Endothelial cell of umbilical vein (primary cell): ENCODE data around the gene PRR36. TPM values are rescaled to one million over a fixed set of nuclear protein-coding genes. Genes with fewer than 3 reads are reported as not detected.

Source experiments
- BruUV-seq: library from RNA; stranded (reverse); fragments of 400-500 nt; replicated peaks from 2 replicates; lab custom pipeline; 2021; lab: Mats Ljungman, UMichigan
- CTCF ChIA-PET: fragments of 300-600, 350-600 bp; sonication (Branson Sonifier 250); formaldehyde crosslinking; loops from one replicate; lab custom pipeline; 2021; ENCODE audit warnings: antibody characterized with exemption, inconsistent platforms; lab: Charles Lee
- POLR2A ChIA-PET: fragments of 300-600, 350-600 bp; sonication (Branson Sonifier 250); formaldehyde crosslinking; loops from one replicate; lab custom pipeline; 2021; ENCODE audit warnings: antibody characterized with exemption, inconsistent platforms; lab: Charles Lee
- DNase-seq: peaks from one replicate; pipeline ENCODE4 v3.0.0-alpha.2; 2011; ENCODE audit warnings: low read depth, low spot score
- FAIRE-seq: peaks from 2 replicates; lab custom pipeline; 2011; peaks lifted over from hg19 to GRCh38; lab: Jason Lieb, UNC
- H2AFZ ChIP-seq: 2 replicates; pipeline ENCODE4 v1.6.0; 2012; ENCODE audit warnings: low read depth, low read length, control low read depth, inconsistent platforms
- H3K27ac ChIP-seq: 2 replicates; pipeline ENCODE4 v1.5.1; 2011; ENCODE audit warnings: low read depth, mild to moderate bottlenecking, control low read depth, low read length, moderate library complexity; ENCODE audit not compliant: insufficient read depth
- H3K27me3 ChIP-seq, 2 experiments: 2 replicates each; pipeline versions ENCODE4 v1.6.0 to v1.6.1; 2011; ENCODE audit warnings: low read length in 2 of 2, mixed read lengths in 1 of 2; ENCODE audit not compliant: control insufficient read depth in 2 of 2, insufficient read depth in 2 of 2
- H3K36me3 ChIP-seq, 2 experiments: 2 replicates in 1 of 2; 3 replicates in 1 of 2; pipeline ENCODE4 v1.5.1; 2011; ENCODE audit warnings: low read length in 2 of 2, mild to moderate bottlenecking in 1 of 2, moderate library complexity in 1 of 2; ENCODE audit not compliant: control insufficient read depth in 2 of 2, insufficient read depth in 2 of 2; ENCODE audit errors: extremely low read depth in 1 of 2
- H3K4me1 ChIP-seq: 3 replicates; pipeline ENCODE4 v1.5.1; 2011; ENCODE audit warnings: mild to moderate bottlenecking, low read length; ENCODE audit not compliant: control insufficient read depth, insufficient read depth; ENCODE audit errors: extremely low read depth
- H3K4me2 ChIP-seq: 2 replicates; pipeline ENCODE4 v1.6.1; 2011; ENCODE audit warnings: low read length, control low read depth, mixed read lengths; ENCODE audit not compliant: insufficient read depth
- H3K4me3 ChIP-seq, 3 experiments: fragments of 200-600 bp in 1 of 3; sonication (generic), shearing (Covaris generic) in 1 of 3; replicated peaks in 1 of 3; 2 replicates each; pipeline ENCODE4 v1.5.1; 2011 to 2016; ENCODE audit warnings: control low read depth in 3 of 3, low read length in 3 of 3, mild to moderate bottlenecking in 2 of 3, inconsistent platforms in 1 of 3, low read depth in 1 of 3, moderate library complexity in 1 of 3; ENCODE audit not compliant: insufficient read depth in 1 of 3
- H3K79me2 ChIP-seq: 2 replicates; pipeline ENCODE4 v1.6.0; 2012; ENCODE audit warnings: low read length, inconsistent platforms; ENCODE audit not compliant: control insufficient read depth, insufficient read depth
- H3K9ac ChIP-seq: replicated peaks from 2 replicates; pipeline ENCODE3; 2011; ENCODE audit warnings: low read length, control low read depth; ENCODE audit not compliant: insufficient read depth; ENCODE audit errors: extremely low read depth
- H3K9me1 ChIP-seq: replicated peaks from 3 replicates; pipeline ENCODE4 v1.6.0; 2011; ENCODE audit warnings: mild to moderate bottlenecking, low read length; ENCODE audit not compliant: control insufficient read depth, insufficient read depth; ENCODE audit errors: extremely low read depth
- H3K9me3 ChIP-seq: replicated peaks from 2 replicates; pipeline ENCODE4 v1.5.1; 2012; ENCODE audit warnings: low read length, inconsistent platforms; ENCODE audit not compliant: control insufficient read depth, insufficient read depth
- H4K20me1 ChIP-seq: replicated peaks from 2 replicates; pipeline ENCODE3; 2011; ENCODE audit warnings: mild to moderate bottlenecking, low read length; ENCODE audit not compliant: control insufficient read depth, insufficient read depth; ENCODE audit errors: extremely low read depth
- CTCF ChIP-seq, 2 donors: IDR thresholded peaks; 1 replicate in 1 of 2; 2 replicates in 1 of 2; pipeline ENCODE4 v1.5.1; 2011; ENCODE audit warnings: low read length in 2 of 2, mild to moderate bottlenecking in 2 of 2, moderate library complexity in 2 of 2, control low read depth in 1 of 2, inconsistent platforms in 1 of 2, low read depth in 1 of 2; ENCODE audit not compliant: insufficient read depth in 1 of 2; ENCODE audit errors: extremely low read depth in 1 of 2
- EZH2 ChIP-seq: IDR thresholded peaks from 2 replicates; pipeline ENCODE4 v1.6.1; 2012; ENCODE audit warnings: borderline replicate concordance, low read depth, mild to moderate bottlenecking, moderate library complexity, low read length, inconsistent platforms; ENCODE audit not compliant: severe bottlenecking
- FOS ChIP-seq: IDR thresholded peaks from 2 replicates; pipeline ENCODE4 v1.6.1; 2011; ENCODE audit warnings: mild to moderate bottlenecking, low read length, moderate library complexity, borderline replicate concordance; ENCODE audit not compliant: insufficient read depth
- GATA2 ChIP-seq: IDR thresholded peaks from 2 replicates; pipeline ENCODE4 v1.7.0; 2011; ENCODE audit warnings: low read depth, mild to moderate bottlenecking, moderate library complexity, mixed read lengths, low read length; ENCODE audit not compliant: insufficient read length, insufficient read depth
- JUN ChIP-seq: IDR thresholded peaks from 2 replicates; pipeline ENCODE4 v1.6.1; 2011; ENCODE audit warnings: borderline replicate concordance, low read depth; ENCODE audit not compliant: insufficient read length, insufficient read depth
- MAX ChIP-seq: IDR thresholded peaks from 2 replicates; pipeline ENCODE4 v1.6.1; 2011; ENCODE audit not compliant: insufficient read depth, insufficient read length
- MYC ChIP-seq: IDR thresholded peaks from one replicate; pipeline ENCODE4 v1.6.1; 2011; ENCODE audit warnings: mild to moderate bottlenecking, low read depth, low read length
- POLR2A ChIP-seq: IDR thresholded peaks from 2 replicates; pipeline ENCODE4 v1.6.1; 2012; ENCODE audit warnings: low read depth, mild to moderate bottlenecking, control low read depth, low read length
- POLR2AphosphoS5 ChIP-seq: IDR thresholded peaks from 2 replicates; pipeline ENCODE4 v1.6.1; 2012; ENCODE audit warnings: low read depth, mild to moderate bottlenecking, control low read depth, low read length, moderate library complexity; ENCODE audit not compliant: insufficient read depth
- dilution Hi-C: fragments of 300-500 bp; cut with MboI; formaldehyde crosslinking; loops from one replicate; pipeline ENCODE4 v1.15.0; 2019; ENCODE audit warnings: low sequenced_read_pairs; ENCODE audit not compliant: extremely low pct_ligation_motif_present
- intact Hi-C: fragments of 100-400 bp; cut with micrococcal nuclease; formaldehyde crosslinking; loops from one replicate; pipeline ENCODE4 v1.10.0; 2022
- polyA plus RNA-seq, 4 experiments: library from polyadenylated mRNA; depleted of rRNA in 3 of 4; stranded (reverse) in 3 of 4; unstranded in 1 of 4; fragments of >200 nt; gene quantifications; 2 replicates each; pipeline versions ENCODE4 v1.2.1 to v1.2.3, GENCODE V29; 2011 to 2012; ENCODE audit warnings: missing spikeins in 1 of 4
- total RNA-seq: library from RNA; stranded (reverse); gene quantifications from 2 replicates; pipeline ENCODE4 v1.2.3, GENCODE V29; 2021

PRR36 gene
- total and polyA plus RNA-seq, 2 donors (not counting 3 experiments of a cell fraction or from before 2014, with no cell fraction given), result not detected

- no TSS peak for BruUV-seq
- H3K79me2 ChIP-seq, result no peaks in the 10 kb centered on the region
- no peak for FAIRE-seq
Measured at GRCh38 chr19:7913652-7914051, 39.5 kb upstream of the PRR36 start.

More at GRCh38 chr19:7913652-7914051, 39.5 kb upstream of the PRR36 start:
- dilution Hi-C loops, result no loop called here
- Histone ChIP-seq H3K4me3 (no peak overlapping the region), H3K9ac (no peak overlapping the region), H3K9me3 (no peaks in the 10 kb centered on the region), H4K20me1 (no peaks in the 10 kb centered on the region), H3K9me1 (no peaks in the 10 kb centered on the region), H3K36me3 (peaks cover 0 to 23% of the 10 kb centered on the region in 2 experiments), H3K4me2 (no peak overlapping the region), H3K4me1 (peaks cover 6% of the 10 kb centered on the region), H3K27ac (no peak overlapping the region), H2AFZ (no peak overlapping the region), H3K27me3 (peaks cover 18 to 30% of the 10 kb centered on the region in 2 experiments)
- ChIA-PET POLR2A (no interaction called here), CTCF (interaction anchor here (0.9 kb wide), 1 partner anchor 44 kb away, joined by 3 read pairs; no protein-coding TSS in a partner anchor)
- intact Hi-C loops, result no loop called here
- DNase-seq, result no peak
- no peak for TF ChIP-seq EZH2
- no peak for TF ChIP-seq MYC
- no peak for TF ChIP-seq CTCF (IDR thresholded peaks at IDR 0.05; ENCODE audit: extremely low read depth in 1 of 2, insufficient read depth in 1 of 2, low read depth in 1 of 2, low read length in 2 of 2)
- no peak for TF ChIP-seq POLR2AphosphoS5
- TF ChIP-seq GATA2, result no peak
- TF ChIP-seq POLR2A, result no peak
- TF ChIP-seq MAX, result no peak
- no peak for TF ChIP-seq FOS
- TF ChIP-seq JUN, result no peak
